ENCODE data around the gene ANKRD44. TPM values are rescaled to one million over a fixed set of nuclear protein-coding genes. Genes with fewer than 3 reads are reported as not detected.

The ANKRD44 gene
- total and polyA plus RNA-seq, 7 donors = 0.35 to 9.3 (median 1.7) TPM

GRCh38 chr2:197339016-197339415 lies 28.4 kb upstream of the ANKRD44 start:
- DNase-seq = no peak
- Histone ChIP-seq H3K4me3 (no peak overlapping the region), H3K27ac (no peak overlapping the region), H3K27me3 (ENCODE audit: insufficient read depth in 3 of 3, low read length in 2 of 3) (no peaks in the 10 kb centered on the region), H3K36me3 (ENCODE audit: insufficient read depth in 1 of 2, low read depth in 1 of 2) (no peaks in the 10 kb centered on the region), H3K4me1 (no peaks in the 10 kb centered on the region), H3K9me3 (no peaks in the 10 kb centered on the region)
- no peak for TF ChIP-seq CTCF (IDR thresholded peaks at IDR 0.05)
- WGBS, 3 donors = 79 to 84% (median 79%) methylated on average over 8 of the region's 8 CpGs
- ATAC-seq = no peak
- intact Hi-C loops (cut with DNase I) = no loop called here

GRCh38 chr2:197332641-197333040 lies 22.1 kb upstream of the ANKRD44 start:
- ATAC-seq (no peak), DNase-seq (no peak)
- no peaks in the 10 kb centered on the region for H3K9me3 ChIP-seq
- H3K27me3 ChIP-seq (ENCODE audit: insufficient read depth in 3 of 3, low read length in 2 of 3) = no peaks in the 10 kb centered on the region
- H3K27ac ChIP-seq = no peak overlapping the region
- intact Hi-C loops (cut with DNase I) = no loop called here
- no peak overlapping the region for H3K4me3 ChIP-seq
- H3K36me3 ChIP-seq (ENCODE audit: insufficient read depth in 1 of 2, low read depth in 1 of 2) = no peaks in the 10 kb centered on the region
- no peak for TF ChIP-seq CTCF (IDR thresholded peaks at IDR 0.05)
- WGBS, 3 donors = 87 to 94% (median 90%) methylated on average over 2 of the region's 2 CpGs
- no peaks in the 10 kb centered on the region for H3K4me1 ChIP-seq

- WGBS, 3 donors = 82 to 87% (median 83%) methylated on average over 5 of the region's 5 CpGs
- intact Hi-C loops (cut with DNase I) = no loop called here
- Histone ChIP-seq H3K36me3 (ENCODE audit: insufficient read depth in 1 of 2, low read depth in 1 of 2) (no peaks in the 10 kb centered on the region), H3K4me1 (no peaks in the 10 kb centered on the region), H3K4me3 (no peak overlapping the region), H3K27ac (no peak overlapping the region), H3K27me3 (ENCODE audit: insufficient read depth in 3 of 3, low read length in 2 of 3) (no peaks in the 10 kb centered on the region), H3K9me3 (no peaks in the 10 kb centered on the region)
- TF ChIP-seq CTCF (IDR thresholded peaks at IDR 0.05) = no peak
- DNase-seq = no peak
- ATAC-seq = no peak
Observed at GRCh38 chr2:197328461-197328860, 17.9 kb upstream of the ANKRD44 start.

GRCh38 chr2:197327472-197328098 lies 17.0 kb upstream of the ANKRD44 start:
- ATAC-seq (no peak), DNase-seq (no peak)
- H3K4me1 ChIP-seq = no peaks in the 10 kb centered on the region
- WGBS, 3 donors = 40 to 74% (median 59%) methylated on average over 1 of the region's 1 CpG
- H3K4me3 ChIP-seq = no peak overlapping the region
- intact Hi-C loops (cut with DNase I) = no loop called here
- H3K36me3 ChIP-seq (ENCODE audit: insufficient read depth in 1 of 2, low read depth in 1 of 2) = no peaks in the 10 kb centered on the region
- TF ChIP-seq CTCF (IDR thresholded peaks at IDR 0.05) = no peak
- no peaks in the 10 kb centered on the region for H3K9me3 ChIP-seq
- H3K27me3 ChIP-seq (ENCODE audit: insufficient read depth in 3 of 3, low read length in 2 of 3) = no peaks in the 10 kb centered on the region
- H3K27ac ChIP-seq = no peak overlapping the region

- ATAC-seq = no peak
- intact Hi-C loops (cut with DNase I) = no loop called here
- H3K9me3 ChIP-seq = no peaks in the 10 kb centered on the region
- H3K27ac ChIP-seq = no peak overlapping the region
- H3K27me3 ChIP-seq (ENCODE audit: insufficient read depth in 3 of 3, low read length in 2 of 3) = no peaks in the 10 kb centered on the region
- H3K4me1 ChIP-seq = no peaks in the 10 kb centered on the region
- no peak for DNase-seq
- H3K36me3 ChIP-seq (ENCODE audit: insufficient read depth in 1 of 2, low read depth in 1 of 2) = no peaks in the 10 kb centered on the region
- WGBS, 3 donors = 83 to 85% (median 84%) methylated on average over 3 of the region's 3 CpGs
- TF ChIP-seq CTCF (IDR thresholded peaks at IDR 0.05) = no peak
- H3K4me3 ChIP-seq = no peak overlapping the region
Observed at GRCh38 chr2:197327073-197327471, 16.5 kb upstream of the ANKRD44 start.
